Measurements from ENCODE around the gene GPC6.
"Not testable (repeated sequence)": the region's sequence is repeated elsewhere in the genome, so short reads cannot be mapped to it uniquely, and the experiment has no call there.

GPC6 gene

DNA sequence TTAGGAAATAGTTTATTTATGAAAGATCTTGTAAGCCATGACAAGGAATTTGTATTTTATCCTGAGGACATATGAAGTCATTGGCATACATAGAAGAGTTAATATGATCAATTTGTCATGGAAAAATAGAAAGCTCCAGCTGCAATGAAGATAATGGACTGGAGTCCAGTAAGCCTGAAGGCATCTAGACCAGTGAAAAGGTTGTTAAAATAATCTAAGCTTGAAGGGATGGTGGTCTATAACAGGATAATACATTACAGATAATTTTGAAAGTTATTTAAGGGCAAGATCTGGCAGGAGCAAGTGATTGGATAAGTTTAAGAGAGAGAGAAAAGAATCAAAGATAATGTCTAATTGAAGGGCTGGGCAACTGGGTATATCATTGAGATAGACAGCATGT is 224.2 kb downstream of the GPC6 start:
- no peak for DNase-seq

GRCh38 chr13:93454676-93455235 is 228.1 kb downstream of the GPC6 start:
- not testable (repeated sequence) for DNase-seq

- DNase-seq: no peak
Measured at GRCh38 chr13:93455861-93456260, 229.3 kb downstream of the GPC6 start.

DNA sequence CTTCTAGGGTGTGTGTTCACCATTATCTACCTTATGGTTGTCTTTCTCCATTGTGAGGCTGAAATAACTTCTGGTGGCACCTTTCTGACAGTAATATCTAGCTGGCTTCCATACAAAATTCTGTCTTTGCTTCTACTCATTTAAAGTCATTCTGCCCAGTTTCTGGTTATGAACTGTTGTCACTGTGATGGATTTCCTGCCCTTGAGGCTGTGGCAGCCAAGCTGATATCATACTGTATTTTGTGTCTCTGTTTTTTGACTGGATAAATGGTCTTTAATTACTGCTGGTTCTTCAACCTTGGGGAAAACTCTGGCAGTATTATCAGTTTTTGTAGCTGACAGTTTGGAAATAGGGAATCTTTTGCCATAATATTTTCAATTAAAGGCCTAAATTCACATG is 233.4 kb downstream of the GPC6 start:
- no peak for DNase-seq

- no peak for DNase-seq
Measured at GRCh38 chr13:93462151-93462550, 235.5 kb downstream of the GPC6 start.

GRCh38 chr13:93466502-93467036 is 240.0 kb downstream of the GPC6 start:
- no peak for DNase-seq

DNA sequence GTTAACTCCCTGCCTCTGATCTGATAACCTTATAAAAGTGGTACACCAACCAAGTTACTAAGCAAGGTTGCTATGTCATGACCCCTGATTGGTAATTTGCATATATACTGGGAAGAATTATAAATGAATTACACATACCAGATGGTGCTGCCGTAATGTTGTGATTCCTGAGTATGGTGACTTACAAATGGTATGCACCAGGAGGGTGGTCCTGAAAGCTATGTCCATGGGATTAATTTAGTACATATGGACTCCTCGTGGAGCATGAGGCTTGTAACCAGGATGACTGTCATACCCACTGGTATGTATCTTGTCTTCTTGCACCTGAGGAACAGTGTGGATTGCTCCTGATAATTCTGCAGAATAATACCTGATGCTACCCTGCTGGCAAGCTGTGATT is 240.6 kb downstream of the GPC6 start:
- no peak for DNase-seq

DNA sequence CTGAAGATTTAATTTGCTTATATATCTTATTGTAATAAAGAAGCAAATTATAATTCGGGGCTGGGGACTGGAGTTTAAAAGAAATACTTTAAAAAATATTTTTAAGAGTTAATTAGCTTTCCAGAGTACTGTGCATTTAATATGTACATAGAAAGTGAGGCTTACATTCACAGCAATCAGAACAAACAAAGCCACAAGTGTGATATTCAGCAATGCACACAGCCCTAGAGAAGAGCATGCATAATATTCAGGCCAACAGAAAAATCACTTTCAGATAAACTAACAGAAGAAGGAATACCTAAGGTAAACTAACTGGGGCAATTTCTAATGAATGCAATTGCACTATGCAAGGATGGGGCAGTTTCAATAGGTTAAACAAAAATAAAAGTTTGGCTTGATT is 241.8 kb downstream of the GPC6 start:
- DNase-seq: no peak

DNA sequence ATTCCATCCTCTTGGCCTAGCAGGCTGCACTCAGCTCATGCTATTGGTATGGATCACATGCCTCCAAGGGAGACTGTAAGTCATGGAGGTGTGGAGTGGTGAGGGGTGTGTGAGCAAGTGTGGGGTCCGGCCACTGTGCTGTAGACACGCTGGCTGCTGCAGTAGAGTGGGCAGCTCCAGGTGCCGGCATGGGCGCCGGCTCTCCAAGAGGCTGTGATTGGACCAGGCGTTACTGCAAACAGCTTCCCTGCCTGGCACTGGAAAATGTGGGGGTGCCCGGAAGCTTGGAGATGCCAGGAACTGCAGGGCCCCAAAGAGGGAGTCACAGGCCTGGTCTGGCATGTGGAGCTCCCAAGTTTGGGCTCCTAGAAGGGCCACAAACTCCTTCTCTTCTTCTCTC is 245.7 kb downstream of the GPC6 start:
- no peak for DNase-seq

DNA sequence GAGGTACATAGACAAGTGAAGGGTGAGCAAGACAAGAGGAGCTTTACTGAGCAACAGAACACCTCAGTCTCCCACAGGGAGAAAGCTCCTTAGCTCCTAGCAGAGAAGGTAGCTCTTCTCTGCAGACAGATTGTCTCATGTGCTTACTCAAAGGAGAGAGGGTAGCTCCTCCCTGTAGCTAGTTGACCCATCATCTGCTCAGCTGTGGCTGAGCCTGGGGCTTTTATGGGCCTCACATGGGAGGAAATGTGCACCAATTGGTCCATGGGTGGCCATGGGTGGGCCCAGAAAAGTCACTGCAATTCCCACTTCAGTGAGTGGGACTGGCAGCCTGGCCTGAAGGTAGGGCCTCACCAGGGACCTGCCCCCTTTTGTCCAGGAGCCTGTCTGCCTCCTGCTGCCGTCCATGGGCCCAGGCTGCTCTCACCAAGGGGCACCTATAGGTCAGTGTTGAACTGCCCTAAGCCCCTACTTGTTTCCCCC is 246.2 kb downstream of the GPC6 start:
- DNase-seq: no peak

DNA sequence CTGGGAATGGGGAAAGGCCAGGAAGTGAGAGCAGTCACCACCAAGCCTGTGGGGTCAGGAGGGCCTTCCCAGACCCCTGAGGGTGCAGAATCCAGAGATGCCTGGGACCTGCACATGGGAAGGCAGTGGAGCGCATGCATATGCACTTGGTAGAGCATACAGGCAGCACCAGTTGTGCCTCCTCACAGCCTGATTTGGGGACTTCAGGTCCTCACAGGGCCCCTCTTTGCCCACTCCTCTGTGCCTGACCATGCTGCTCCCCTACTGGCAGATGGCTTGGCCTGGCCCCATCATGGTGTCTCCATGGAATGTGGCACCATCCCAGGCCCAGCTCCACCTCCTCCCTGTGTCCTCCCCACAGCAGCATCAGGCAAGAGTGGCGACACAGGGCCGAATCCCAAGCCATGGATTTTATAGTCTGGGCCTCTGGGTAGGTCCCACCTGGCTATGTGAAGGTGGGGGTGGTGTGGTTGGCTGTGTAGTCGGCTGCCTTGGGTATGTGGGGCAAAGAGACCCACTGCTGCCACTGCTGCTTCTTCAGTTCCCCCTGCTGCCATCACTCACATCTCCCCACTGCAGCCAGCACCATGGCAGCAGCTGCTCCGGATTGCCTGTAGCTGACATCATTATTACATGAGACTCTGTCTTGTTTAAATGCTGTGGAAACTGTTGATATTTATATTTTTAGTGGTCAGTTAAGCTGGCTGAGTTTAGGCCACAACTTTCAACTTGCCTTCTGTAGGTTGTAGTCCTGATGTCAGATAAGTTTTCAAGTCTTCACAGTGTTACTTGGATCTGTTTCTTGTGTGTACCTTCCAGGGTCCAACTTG is 247.0 kb downstream of the GPC6 start:
- no peak for DNase-seq

DNA sequence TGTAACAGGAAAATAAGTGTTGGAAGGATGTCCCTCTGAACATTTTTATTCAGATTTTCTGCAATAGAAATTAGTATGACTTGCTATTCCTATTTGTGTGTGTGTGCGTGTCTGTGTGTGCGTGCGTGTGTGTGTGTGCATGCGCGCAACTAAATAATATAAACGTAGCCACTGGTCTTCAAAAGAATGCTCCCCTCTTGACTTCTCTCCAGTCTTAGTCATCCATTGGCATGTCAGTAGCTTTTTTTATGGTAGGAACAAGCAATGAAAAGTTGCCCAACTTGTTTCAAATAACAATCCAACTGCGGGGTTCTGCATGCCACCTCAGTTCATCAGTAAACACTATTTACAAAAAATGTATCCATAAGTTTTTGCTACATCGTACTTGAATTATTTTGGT is 249.6 kb downstream of the GPC6 start:
- no peak for DNase-seq

- no peak for DNase-seq
Measured at GRCh38 chr13:93477238-93477637, 250.6 kb downstream of the GPC6 start.

- no peak for DNase-seq
Measured at GRCh38 chr13:93480553-93481106, 254.0 kb downstream of the GPC6 start.

DNA sequence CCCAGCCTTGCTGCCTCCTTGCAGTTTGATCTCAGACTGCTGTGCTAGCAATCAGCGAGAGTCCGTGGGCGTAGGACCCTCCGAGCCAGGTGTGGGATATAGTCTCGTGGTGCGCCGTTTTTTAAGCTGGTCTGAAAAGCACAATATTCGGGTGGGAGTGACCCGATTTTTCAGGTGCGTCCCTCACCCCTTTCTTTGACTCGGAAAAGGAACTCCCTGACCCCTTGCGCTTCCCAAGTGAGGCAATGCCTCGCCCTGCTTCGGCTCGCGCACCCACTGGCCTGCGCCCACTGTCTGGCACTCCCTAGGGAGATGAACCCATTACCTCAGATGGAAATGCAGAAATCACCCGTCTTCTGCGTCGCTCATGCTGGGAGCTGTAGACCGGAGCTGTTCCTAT is 269.5 kb downstream of the GPC6 start:
- DNase-seq: not testable (repeated sequence)

GRCh38 chr13:93496985-93497673 is 270.5 kb downstream of the GPC6 start:
- DNase-seq: no peak

DNA sequence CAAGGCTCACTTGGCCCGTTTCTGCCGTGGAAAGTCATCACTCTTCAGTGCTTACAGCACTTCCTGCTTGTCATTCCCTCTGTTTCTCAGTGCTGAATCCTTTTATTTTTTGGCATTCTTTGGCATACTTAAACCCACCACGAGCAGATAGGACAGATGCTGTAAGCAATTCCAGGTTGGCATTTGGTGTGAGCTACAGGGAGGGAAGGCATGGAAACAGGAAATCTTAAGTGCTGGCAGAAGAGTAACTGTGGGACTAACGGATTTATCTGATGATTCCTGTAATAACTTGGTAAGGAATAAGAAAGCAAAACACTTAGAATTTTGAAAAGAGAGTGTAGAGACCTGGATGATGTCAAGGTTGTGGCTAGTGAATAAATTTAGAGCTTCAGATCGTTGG is 273.4 kb downstream of the GPC6 start:
- DNase-seq: no peak

- DNase-seq: no peak
Measured at GRCh38 chr13:93502071-93502470, 275.5 kb downstream of the GPC6 start.

- DNase-seq: no peak
Measured at GRCh38 chr13:93502987-93503615, 276.5 kb downstream of the GPC6 start.

GRCh38 chr13:93505104-93505952 is 278.7 kb downstream of the GPC6 start:
- no peak for DNase-seq

- no peak for DNase-seq
Measured at GRCh38 chr13:93511011-93511410, 284.4 kb downstream of the GPC6 start.

GRCh38 chr13:93515267-93515666 is 288.7 kb downstream of the GPC6 start:
- DNase-seq: no peak

All from activated CD4-positive, alpha-beta T cell treated with anti-CD3 and anti-CD28 coated beads, Interleukin-2, amount 50 U/mL, for 48 hours (primary cell).